Measurements from ENCODE around the gene HSD17B11.
"Not testable (repeated sequence)": the region's sequence is repeated elsewhere in the genome, so short reads cannot be mapped to it uniquely, and the experiment has no call there.

HSD17B11 gene

DNA sequence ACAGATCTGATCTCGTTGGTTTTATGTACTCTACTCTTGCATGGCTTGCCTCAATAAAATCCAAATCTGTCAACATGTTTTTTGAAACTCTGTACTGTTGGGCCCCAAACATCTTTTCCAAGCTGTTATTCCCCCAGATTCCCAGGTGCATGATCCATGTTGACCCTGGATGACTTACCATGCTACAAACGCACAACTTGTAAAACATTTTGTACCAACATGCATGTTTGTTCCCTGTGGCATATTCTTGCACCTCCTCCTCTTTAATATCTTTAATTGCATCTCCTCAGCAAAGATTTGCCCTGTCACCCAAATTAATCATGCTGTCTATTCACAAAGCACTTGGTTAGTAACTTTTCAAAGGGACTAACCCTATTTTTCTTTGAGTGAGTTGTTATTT is 92.6 kb downstream of the HSD17B11 start:
- Histone ChIP-seq H3K27ac (ENCODE audit: low read depth, low read length) (no peak overlapping the region), H3K9ac (ENCODE audit: low read depth in 1 of 2, low read length in 2 of 2) (no peak overlapping the region), H3K4me3 (ENCODE audit: low read depth in 1 of 2, low read length in 2 of 2) (no peak overlapping the region), H3K4me1 (ENCODE audit: control insufficient read depth in 1 of 2, insufficient read depth in 2 of 2, low read length in 2 of 2) (no peaks in the 10 kb centered on the region), H3K9me3 (ENCODE audit: control insufficient read depth in 1 of 2, low read length in 2 of 2) (peaks cover 0 to 4% of the 10 kb centered on the region in 2 donors), H3K27me3 (ENCODE audit: control insufficient read depth in 1 of 2, insufficient read depth in 2 of 2, low read length in 2 of 2) (no peaks in the 10 kb centered on the region), H3K36me3 (ENCODE audit: control insufficient read depth in 1 of 2, insufficient read depth in 2 of 2, low read length in 2 of 2) (no peaks in the 10 kb centered on the region)

DNA sequence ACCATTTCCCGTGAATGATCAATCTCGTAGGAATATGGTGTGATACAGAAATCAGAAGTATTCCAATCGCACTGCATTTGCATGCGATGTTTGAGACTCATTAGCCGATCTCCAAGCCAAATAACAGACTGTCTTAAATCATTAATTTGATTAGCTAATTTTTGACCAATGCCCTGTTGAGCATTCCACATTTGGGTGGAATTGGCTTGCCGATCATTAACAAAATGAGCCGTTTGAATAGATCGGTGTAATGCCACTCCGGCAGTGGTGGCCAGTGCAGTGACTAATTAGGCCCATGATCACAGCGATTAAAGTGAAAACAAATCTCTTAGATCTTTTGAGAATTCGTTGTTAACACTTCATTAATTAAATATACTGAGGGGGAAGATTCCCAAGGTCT is 96.1 kb downstream of the HSD17B11 start:
- not testable (repeated sequence) for H3K27me3 ChIP-seq (ENCODE audit: control insufficient read depth in 1 of 2, insufficient read depth in 2 of 2, low read length in 2 of 2); H3K9me3 ChIP-seq (ENCODE audit: control insufficient read depth in 1 of 2, low read length in 2 of 2); H3K36me3 ChIP-seq (ENCODE audit: control insufficient read depth in 1 of 2, insufficient read depth in 2 of 2, low read length in 2 of 2); H3K4me1 ChIP-seq (ENCODE audit: control insufficient read depth in 1 of 2, insufficient read depth in 2 of 2, low read length in 2 of 2); H3K4me3 ChIP-seq (ENCODE audit: low read depth in 1 of 2, low read length in 2 of 2); H3K9ac ChIP-seq (ENCODE audit: low read depth in 1 of 2, low read length in 2 of 2); H3K27ac ChIP-seq (ENCODE audit: low read depth, low read length)

DNA sequence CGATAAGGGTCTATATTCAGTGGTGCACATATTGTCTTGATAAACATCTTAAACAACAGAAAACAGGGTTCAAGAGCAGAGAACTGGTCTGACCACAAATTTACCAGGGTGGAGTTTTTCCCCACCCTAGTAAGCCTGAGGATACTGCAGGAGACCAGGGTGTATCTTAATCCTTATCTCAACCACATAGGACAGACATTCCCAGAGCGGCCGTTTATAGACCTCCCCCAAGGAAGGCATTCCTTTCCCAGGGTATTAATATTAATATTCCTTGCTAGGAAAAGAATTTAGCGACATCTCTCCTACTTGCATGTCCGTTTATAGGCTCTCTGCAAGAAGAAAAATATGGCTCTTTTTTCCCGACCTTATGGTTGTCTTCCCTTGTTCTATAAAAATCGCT is 97.1 kb downstream of the HSD17B11 start:
- not testable (repeated sequence) for H3K27ac ChIP-seq (ENCODE audit: low read depth, low read length); H3K27me3 ChIP-seq (ENCODE audit: control insufficient read depth in 1 of 2, insufficient read depth in 2 of 2, low read length in 2 of 2); H3K9ac ChIP-seq (ENCODE audit: low read depth in 1 of 2, low read length in 2 of 2); H3K4me3 ChIP-seq (ENCODE audit: low read depth in 1 of 2, low read length in 2 of 2); H3K36me3 ChIP-seq (ENCODE audit: control insufficient read depth in 1 of 2, insufficient read depth in 2 of 2, low read length in 2 of 2); H3K4me1 ChIP-seq (ENCODE audit: control insufficient read depth in 1 of 2, insufficient read depth in 2 of 2, low read length in 2 of 2); H3K9me3 ChIP-seq (ENCODE audit: control insufficient read depth in 1 of 2, low read length in 2 of 2)

DNA sequence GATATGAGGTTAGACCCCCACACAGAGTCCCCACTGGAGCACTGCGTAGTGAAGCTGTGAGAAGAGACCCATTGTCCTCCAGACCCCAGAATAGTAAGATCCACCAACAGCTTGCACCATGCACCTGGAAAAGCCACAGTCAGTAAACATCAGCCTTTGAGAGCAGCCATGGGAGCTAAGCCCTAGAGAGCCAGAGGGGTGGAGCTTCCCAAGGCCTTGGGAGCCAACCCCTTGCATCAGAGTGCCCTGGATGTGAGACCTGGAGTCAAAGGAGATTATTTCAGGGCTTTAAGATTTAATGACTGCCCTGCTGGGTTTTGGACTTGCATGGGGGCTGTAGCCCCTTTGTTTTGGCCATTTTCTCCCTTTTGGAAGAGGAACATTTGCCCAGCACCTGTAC is 104.0 kb downstream of the HSD17B11 start:
- H3K27me3 ChIP-seq (ENCODE audit: control insufficient read depth in 1 of 2, insufficient read depth in 2 of 2, low read length in 2 of 2), result no peaks in the 10 kb centered on the region
- H3K9me3 ChIP-seq (ENCODE audit: control insufficient read depth in 1 of 2, low read length in 2 of 2), result peaks cover 9 to 11% of the 10 kb centered on the region in 2 donors
- no peaks in the 10 kb centered on the region for H3K4me1 ChIP-seq (ENCODE audit: control insufficient read depth in 1 of 2, insufficient read depth in 2 of 2, low read length in 2 of 2)
- no peaks in the 10 kb centered on the region for H3K36me3 ChIP-seq (ENCODE audit: control insufficient read depth in 1 of 2, insufficient read depth in 2 of 2, low read length in 2 of 2)
- no peak overlapping the region for H3K27ac ChIP-seq (ENCODE audit: low read depth, low read length)
- H3K9ac ChIP-seq (ENCODE audit: low read depth in 1 of 2, low read length in 2 of 2), result no peak overlapping the region
- no peak overlapping the region for H3K4me3 ChIP-seq (ENCODE audit: low read depth in 1 of 2, low read length in 2 of 2)
